Psoas muscle (tissue), 8 donors: ENCODE measurements around the gene AP1M1. TPM values are rescaled to one million over a fixed set of nuclear protein-coding genes. Genes with fewer than 3 reads are reported as not detected.

Source experiments
- ATAC-seq, 4 donors: fragments of 200-7000 bp; cut with Tn5 transposase; one replicate each; pipeline ENCODE4 v1.9.1; 2020; ENCODE audit warnings: moderate library complexity in 3 of 4, mild to moderate bottlenecking in 2 of 4
- DNase-seq, 2 donors: peaks; one replicate each; pipeline ENCODE4 v3.0.0-alpha.2; 2020
- H3K27ac ChIP-seq: fragments of 200-600 bp; one replicate; pipeline ENCODE4 v1.8.0; 2022
- H3K27me3 ChIP-seq, 3 donors: fragments of 200-600 bp in 1 of 3; one replicate each; pipeline versions ENCODE4 v1.6.1 to v1.8.0; 2013 to 2022; ENCODE audit warnings: low read length in 2 of 3, mild to moderate bottlenecking in 2 of 3, moderate library complexity in 1 of 3; ENCODE audit not compliant: insufficient read depth in 3 of 3
- H3K36me3 ChIP-seq, 2 donors: fragments of 200-600 bp in 1 of 2; one replicate each; pipeline versions ENCODE4 v1.6.1 to v1.8.0; 2013 to 2022; ENCODE audit warnings: low read depth in 1 of 2, mild to moderate bottlenecking in 1 of 2, moderate library complexity in 1 of 2; ENCODE audit not compliant: insufficient read depth in 1 of 2
- H3K4me1 ChIP-seq: fragments of 200-600 bp; one replicate; pipeline ENCODE4 v1.8.0; 2022
- H3K4me3 ChIP-seq: fragments of 200-600 bp; one replicate; pipeline ENCODE4 v1.8.0; 2022; ENCODE audit warnings: mild to moderate bottlenecking
- H3K9me3 ChIP-seq: fragments of 200-600 bp; one replicate; pipeline ENCODE4 v1.8.0; 2022
- CTCF ChIP-seq: fragments of 200-600 bp; IDR thresholded peaks from one replicate; pipeline ENCODE4 v1.8.0; 2022; ENCODE audit warnings: antibody characterized with exemption
- WGBS, 3 donors: extraction: QIAGEN DNeasy Blood & Tissue Kit; methylation state at CpG; one replicate each; pipeline versions ENCODE4 v1.1.6 to v1.1.7; 2013; 5-methylcytosine and 5-hydroxymethylcytosine counted together
- intact Hi-C, 2 donors: fragments of 100-400 bp; cut with DNase I; formaldehyde crosslinking; loops; one replicate each; pipeline versions ENCODE4 v1.11.0 to v1.14.2; 2022
- polyA plus RNA-seq, 3 donors: library from polyadenylated mRNA; stranded (reverse); fragments of 200-250 nt; gene quantifications; one replicate each; pipeline ENCODE4 v1.2.3, GENCODE V29; 2013
- total RNA-seq, 4 donors: library from RNA; stranded (reverse); fragmentation: NEBNext Ultra II Directional in 2 of 4; extraction: Animal tissue kit (Norgen Biotek cat#: 25700) in 2 of 4; gene quantifications; one replicate each; pipeline versions ENCODE4 v1.2.1 to v1.2.4, GENCODE V29; 2021 to 2023
- donor health status: healthy with polysubstance abuse.
- donor health status: DM: no; HTN: no; CAD: no; lungs with moderate emphysema.
- donor health status: Bipolar disorder and iron deficiency.
- donor health status: healthy.
- donor health status: DM: yes; HTN: yes; CAD: no.
- donor health status: DM: no; HTN: no; CAD: no.
- donor health status: DM: no; HTN: no; CAD: no.
- donor health status: DM: yes; HTN: yes; CAD: no.

Gene AP1M1
- total and polyA plus RNA-seq, 7 donors = 40.5 to 102 (median 51.0) TPM

- H3K4me1 ChIP-seq = peaks cover 27% of the 10 kb centered on the region
Observed at GRCh38 chr19:16289594-16289993, 91.9 kb downstream of the AP1M1 start.

GRCh38 chr19:16290692-16291091 is 93.0 kb downstream of the AP1M1 start:
- Histone ChIP-seq H3K4me1 (peaks cover 25% of the 10 kb centered on the region), H3K27ac (peak overlapping the region; percentile 43), H3K9me3 (no peaks in the 10 kb centered on the region), H3K4me3 (no peak overlapping the region), H3K27me3 (no peaks in the 10 kb centered on the region), H3K36me3 (no peaks in the 10 kb centered on the region)
- no peak for TF ChIP-seq CTCF
- ATAC-seq = no peak
- intact Hi-C loops = no loop called here
- WGBS, 3 donors = 65 to 72% (median 70%) methylated on average over 10 of the region's 10 CpGs
- no peak for DNase-seq

More at GRCh38 chr19:16289594-16289993, 91.9 kb downstream of the AP1M1 start:
- Histone ChIP-seq H3K4me3 (no peak overlapping the region), H3K36me3 (no peaks in the 10 kb centered on the region), H3K27me3 (no peaks in the 10 kb centered on the region), H3K27ac (peak overlapping the region; percentile 43), H3K9me3 (no peaks in the 10 kb centered on the region)
- TF ChIP-seq CTCF = no peak
- ATAC-seq = no peak
- intact Hi-C loops = loop anchor here in 1 of 2 donors (5.0 kb wide), 1 partner anchor 1733 kb away; no protein-coding TSS in a partner anchor
- WGBS, 3 donors = 72 to 82% (median 79%) methylated on average over 7 of the region's 7 CpGs
- no peak for DNase-seq

- peak; percentile 67 to 80 (median 74) for ATAC-seq
- Histone ChIP-seq H3K27ac (peak overlapping the region; percentile 77), H3K4me1 (peaks cover 11% of the 10 kb centered on the region), H3K4me3 (peak overlapping the region; percentile 41), H3K27me3 (no peaks in the 10 kb centered on the region), H3K36me3 (no peaks in the 10 kb centered on the region), H3K9me3 (no peaks in the 10 kb centered on the region)
- WGBS, 3 donors = 15 to 34% (median 16%) methylated on average over 27 of the region's 27 CpGs
- no peak for TF ChIP-seq CTCF
- intact Hi-C loops = no loop called here
- peak; percentile 77 to 84 for DNase-seq
Observed at GRCh38 chr19:16293118-16294091, 95.7 kb downstream of the AP1M1 start.

GRCh38 chr19:16295057-16295456 is 97.3 kb downstream of the AP1M1 start:
- H3K27ac ChIP-seq = no peak overlapping the region
- DNase-seq (no peak), ATAC-seq (no peak)
- intact Hi-C loops = no loop called here
- no peaks in the 10 kb centered on the region for H3K27me3 ChIP-seq
- H3K36me3 ChIP-seq = no peaks in the 10 kb centered on the region
- no peak for TF ChIP-seq CTCF
- 46 to 69% (median 61%) methylated on average over 12 of the region's 12 CpGs for WGBS, 3 donors
- no peaks in the 10 kb centered on the region for H3K9me3 ChIP-seq
- H3K4me3 ChIP-seq = no peak overlapping the region
- peaks cover 11% of the 10 kb centered on the region for H3K4me1 ChIP-seq

Other genes starting within 250 kb of the AP1M1 start
- gene OR10H4, start 248.9 kb upstream of the AP1M1 start, total RNA-seq = not detected
- not detected for gene OR10H4, start 248.9 kb upstream of the AP1M1 start, polyA plus RNA-seq
- gene TPM4, start 121.4 kb upstream of the AP1M1 start, total RNA-seq = 10 to 100 TPM; 30.5 to 57.3 (median 42.5) TPM
- 10 to 100 TPM; 24.3 to 43.2 (median 40.8) TPM for gene TPM4, start 121.4 kb upstream of the AP1M1 start, polyA plus RNA-seq
- 10 to 100 TPM in 1 of 4 donors, 1 to 10 TPM in 3; 8.0 to 12.4 (median 8.9) TPM for gene RAB8A, start 86.0 kb upstream of the AP1M1 start, total RNA-seq
- 10 to 100 TPM in 1 of 3 donors, 1 to 10 TPM in 2; 7.1 to 13.0 (median 7.4) TPM for gene RAB8A, start 86.0 kb upstream of the AP1M1 start, polyA plus RNA-seq
- under 1 TPM in 3 of 4 donors, not detected in 1; 0.12 to 0.30 (median 0.17) TPM for gene HSH2D, start 54.2 kb upstream of the AP1M1 start, total RNA-seq
- under 1 TPM in 2 of 3 donors, not detected in 1; 0.10 to 0.12 TPM for gene HSH2D, start 54.2 kb upstream of the AP1M1 start, polyA plus RNA-seq
- not detected for gene CIB3, start 24.4 kb upstream of the AP1M1 start, total RNA-seq
- gene CIB3, start 24.4 kb upstream of the AP1M1 start, polyA plus RNA-seq = not detected
- 10 to 100 TPM; 26.3 to 44.2 (median 30.8) TPM for gene FAM32A, start 12.5 kb upstream of the AP1M1 start, total RNA-seq
- 100 to 1,000 TPM in 1 of 3 donors, 10 to 100 TPM in 2; 49.3 to 133 (median 75.7) TPM for gene FAM32A, start 12.5 kb upstream of the AP1M1 start, polyA plus RNA-seq
- gene KLF2, start 126.9 kb downstream of the AP1M1 start, total RNA-seq = 10 to 100 TPM; 12.7 to 35.4 (median 24.0) TPM
- gene KLF2, start 126.9 kb downstream of the AP1M1 start, polyA plus RNA-seq = 10 to 100 TPM in 1 of 3 donors, 1 to 10 TPM in 2; 3.3 to 24.2 (median 5.3) TPM